Stomach smooth muscle (tissue), 2 donors: ENCODE measurements around the gene REELD1.

ENCODE experiments used
- H3K27ac ChIP-seq: one replicate; pipeline ENCODE4 v1.7.0; 2013; ENCODE audit warnings: mild to moderate bottlenecking, low read length, inconsistent platforms
- H3K27me3 ChIP-seq, 2 donors: one replicate each; pipeline ENCODE4 v1.7.0; 2013; ENCODE audit warnings: low read length in 2 of 2; ENCODE audit not compliant: insufficient read depth in 2 of 2, control insufficient read depth in 1 of 2
- H3K36me3 ChIP-seq, 2 donors: one replicate each; pipeline ENCODE4 v1.7.0; 2013; ENCODE audit warnings: low read length in 2 of 2; ENCODE audit not compliant: control insufficient read depth in 2 of 2, insufficient read depth in 2 of 2
- H3K4me1 ChIP-seq: one replicate; pipeline ENCODE4 v1.7.0; 2013; ENCODE audit warnings: low read length; ENCODE audit not compliant: control insufficient read depth, insufficient read depth
- H3K4me3 ChIP-seq, 2 donors: one replicate each; pipeline ENCODE4 v1.7.0; 2013; ENCODE audit warnings: low read length in 2 of 2
- H3K9ac ChIP-seq, 2 donors: one replicate each; pipeline ENCODE4 v1.7.0; 2013; ENCODE audit warnings: low read length in 2 of 2, mild to moderate bottlenecking in 1 of 2
- H3K9me3 ChIP-seq, 2 donors: one replicate each; pipeline ENCODE4 v1.7.0; 2013; ENCODE audit warnings: low read length in 2 of 2; ENCODE audit not compliant: control insufficient read depth in 2 of 2
- donor health status: healthy.
- donor health status: Pancreatic carcinoma.

The REELD1 gene

GRCh38 chr4:146244496-146244895 is 30.2 kb downstream of the REELD1 start:
- no peak overlapping the region for H3K4me3 ChIP-seq
- no peak overlapping the region for H3K9ac ChIP-seq
- peaks cover 33% of the 10 kb centered on the region for H3K4me1 ChIP-seq
- no peaks in the 10 kb centered on the region for H3K27me3 ChIP-seq
- H3K9me3 ChIP-seq, result no peaks in the 10 kb centered on the region
- no peak overlapping the region for H3K27ac ChIP-seq
- no peaks in the 10 kb centered on the region for H3K36me3 ChIP-seq

DNA sequence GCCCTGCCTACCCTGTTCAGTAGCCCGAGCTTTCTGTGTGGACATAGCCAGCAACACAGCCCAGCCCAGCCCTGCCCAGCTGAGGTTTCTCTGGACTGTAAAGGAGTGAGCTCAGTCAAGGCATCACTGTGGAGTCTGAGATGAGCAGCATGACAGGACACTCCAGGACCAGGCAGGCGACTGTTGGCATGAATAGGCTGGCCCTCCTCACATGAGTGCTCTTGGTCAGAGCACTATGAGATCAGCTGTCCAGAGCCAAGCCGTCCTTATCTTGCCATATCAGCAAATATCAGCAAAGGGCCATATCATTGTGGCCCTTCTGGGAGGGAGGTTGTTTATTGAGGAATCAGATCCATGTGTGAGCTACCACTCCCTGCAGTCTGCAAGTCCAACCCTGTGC is 30.9 kb downstream of the REELD1 start:
- H3K27me3 ChIP-seq, result no peaks in the 10 kb centered on the region
- no peak overlapping the region for H3K27ac ChIP-seq
- H3K9me3 ChIP-seq, result no peaks in the 10 kb centered on the region
- peaks cover 33% of the 10 kb centered on the region for H3K4me1 ChIP-seq
- no peaks in the 10 kb centered on the region for H3K36me3 ChIP-seq
- no peak overlapping the region for H3K9ac ChIP-seq
- no peak overlapping the region for H3K4me3 ChIP-seq

DNA sequence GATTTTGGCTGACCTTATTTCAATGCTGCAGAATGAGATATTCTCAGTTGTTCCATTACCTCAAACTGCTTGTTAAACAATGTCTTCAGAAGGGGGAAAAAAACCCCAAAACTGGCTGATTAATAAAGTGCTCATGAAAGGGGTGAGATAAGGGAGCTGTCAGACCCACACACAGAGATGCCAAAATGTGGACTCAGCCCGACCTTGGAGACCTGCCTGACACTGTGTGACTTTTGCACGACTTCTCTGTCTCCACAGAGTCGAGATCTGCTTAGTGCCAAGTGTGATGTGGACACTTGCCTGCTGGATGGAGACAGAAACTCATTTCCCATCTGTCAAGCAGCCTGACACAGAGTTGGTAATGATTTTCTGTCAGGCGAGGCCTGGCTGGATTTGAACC is 31.5 kb downstream of the REELD1 start:
- no peaks in the 10 kb centered on the region for H3K27me3 ChIP-seq
- H3K9ac ChIP-seq, result no peak overlapping the region
- no peak overlapping the region for H3K27ac ChIP-seq
- H3K4me1 ChIP-seq, result peaks cover 33% of the 10 kb centered on the region
- no peak overlapping the region for H3K4me3 ChIP-seq
- no peaks in the 10 kb centered on the region for H3K36me3 ChIP-seq
- no peaks in the 10 kb centered on the region for H3K9me3 ChIP-seq

GRCh38 chr4:146246381-146246780 is 32.0 kb downstream of the REELD1 start:
- no peak overlapping the region for H3K9ac ChIP-seq
- H3K27me3 ChIP-seq, result no peaks in the 10 kb centered on the region
- no peaks in the 10 kb centered on the region for H3K36me3 ChIP-seq
- no peaks in the 10 kb centered on the region for H3K9me3 ChIP-seq
- H3K4me3 ChIP-seq, result no peak overlapping the region
- H3K4me1 ChIP-seq, result peaks cover 31% of the 10 kb centered on the region
- H3K27ac ChIP-seq, result no peak overlapping the region

DNA sequence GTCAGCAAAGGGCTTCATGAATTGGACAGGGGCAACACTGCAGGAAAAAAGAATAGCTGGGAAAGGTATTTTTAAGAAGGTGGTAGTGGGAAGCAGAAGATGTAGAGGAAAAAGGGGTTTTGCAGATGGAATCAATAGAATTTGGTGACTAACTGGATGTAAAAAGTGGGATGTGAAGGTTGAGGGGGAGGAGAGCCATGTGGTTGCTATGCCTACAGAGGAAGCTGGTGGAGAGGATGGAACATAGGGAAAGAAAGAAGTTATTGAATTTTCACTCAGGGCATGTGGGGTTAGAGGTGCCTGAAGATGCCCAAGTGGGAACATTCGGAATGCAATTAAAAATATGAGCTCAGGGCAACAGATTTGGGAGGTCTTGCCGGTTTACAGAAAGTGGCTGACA is 33.0 kb downstream of the REELD1 start:
- Histone ChIP-seq H3K27ac (no peak overlapping the region), H3K9ac (no peak overlapping the region), H3K36me3 (no peaks in the 10 kb centered on the region), H3K27me3 (no peaks in the 10 kb centered on the region), H3K9me3 (no peaks in the 10 kb centered on the region), H3K4me3 (no peak overlapping the region), H3K4me1 (peaks cover 25% of the 10 kb centered on the region)

DNA sequence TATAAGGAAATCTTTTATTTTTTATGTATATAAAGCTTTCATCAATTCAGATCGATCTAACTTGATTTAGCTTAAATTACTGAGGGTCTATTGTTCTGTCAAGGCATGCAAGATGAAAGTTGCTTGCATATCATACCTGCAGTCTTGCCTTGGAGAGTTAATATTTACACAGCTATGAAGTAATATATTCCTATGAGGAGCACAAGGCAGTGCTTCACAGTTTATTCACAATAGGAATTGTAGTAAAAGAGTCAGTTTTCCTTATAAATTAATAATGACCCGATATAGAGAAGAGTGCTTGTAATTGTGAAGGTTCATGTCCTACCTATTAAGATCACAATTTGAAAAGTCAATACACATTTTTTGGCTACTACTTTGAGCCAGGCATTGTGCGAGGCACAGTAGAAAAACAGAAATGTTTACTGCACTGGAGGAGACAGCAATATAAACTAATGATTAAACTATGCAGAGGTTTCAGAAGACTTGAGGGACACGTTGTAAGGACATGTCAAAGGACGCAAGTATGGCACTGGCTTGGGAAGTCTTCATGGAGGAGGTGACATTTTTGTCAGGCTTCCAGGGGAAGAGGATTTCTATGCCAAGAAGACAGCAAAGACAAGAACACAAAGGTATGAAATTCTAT is 38.8 kb downstream of the REELD1 start:
- Histone ChIP-seq H3K36me3 (no peaks in the 10 kb centered on the region), H3K27ac (no peak overlapping the region), H3K4me3 (no peak overlapping the region), H3K9me3 (no peaks in the 10 kb centered on the region), H3K4me1 (no peaks in the 10 kb centered on the region), H3K9ac (no peak overlapping the region), H3K27me3 (no peaks in the 10 kb centered on the region)

DNA sequence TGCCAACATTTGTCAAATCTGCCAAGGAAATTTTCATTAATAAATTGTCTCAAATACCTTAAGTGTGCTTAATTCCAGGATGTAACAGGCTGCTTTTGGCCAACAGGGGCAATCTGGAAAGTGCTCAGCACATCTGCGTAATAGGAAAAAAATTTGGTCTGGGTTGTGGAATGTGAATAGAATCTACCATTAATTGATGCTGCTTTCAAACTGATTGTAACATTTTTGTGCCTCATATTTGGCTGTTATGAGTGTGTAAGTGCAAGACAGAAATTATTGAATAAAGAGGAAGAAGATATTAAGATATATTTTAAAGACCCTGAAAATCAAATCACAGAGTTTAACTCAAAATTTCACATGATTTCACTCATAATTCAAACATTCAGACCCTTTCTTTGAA is 41.1 kb downstream of the REELD1 start:
- Histone ChIP-seq H3K27ac (no peak overlapping the region), H3K36me3 (peaks cover 0 to 4% of the 10 kb centered on the region in 2 donors), H3K4me1 (no peaks in the 10 kb centered on the region), H3K9me3 (no peaks in the 10 kb centered on the region), H3K4me3 (no peak overlapping the region), H3K27me3 (no peaks in the 10 kb centered on the region), H3K9ac (no peak overlapping the region)

GRCh38 chr4:146255874-146256273 is 41.5 kb downstream of the REELD1 start:
- Histone ChIP-seq H3K9me3 (no peaks in the 10 kb centered on the region), H3K27ac (no peak overlapping the region), H3K9ac (no peak overlapping the region), H3K4me1 (no peaks in the 10 kb centered on the region), H3K4me3 (no peak overlapping the region), H3K36me3 (peaks cover 0 to 4% of the 10 kb centered on the region in 2 donors), H3K27me3 (no peaks in the 10 kb centered on the region)

- no peak overlapping the region for H3K4me3 ChIP-seq
- H3K4me1 ChIP-seq, result no peaks in the 10 kb centered on the region
- no peak overlapping the region for H3K27ac ChIP-seq
- no peak overlapping the region for H3K9ac ChIP-seq
- no peaks in the 10 kb centered on the region for H3K27me3 ChIP-seq
- H3K9me3 ChIP-seq, result no peaks in the 10 kb centered on the region
- peaks cover 0 to 4% of the 10 kb centered on the region in 2 donors for H3K36me3 ChIP-seq
Measured at GRCh38 chr4:146256328-146256727, 42.0 kb downstream of the REELD1 start.

GRCh38 chr4:146257511-146257910 is 43.2 kb downstream of the REELD1 start:
- Histone ChIP-seq H3K27ac (no peak overlapping the region), H3K4me1 (no peaks in the 10 kb centered on the region), H3K9ac (no peak overlapping the region), H3K36me3 (peaks cover 0 to 4% of the 10 kb centered on the region in 2 donors), H3K27me3 (no peaks in the 10 kb centered on the region), H3K9me3 (no peaks in the 10 kb centered on the region), H3K4me3 (no peak overlapping the region)

DNA sequence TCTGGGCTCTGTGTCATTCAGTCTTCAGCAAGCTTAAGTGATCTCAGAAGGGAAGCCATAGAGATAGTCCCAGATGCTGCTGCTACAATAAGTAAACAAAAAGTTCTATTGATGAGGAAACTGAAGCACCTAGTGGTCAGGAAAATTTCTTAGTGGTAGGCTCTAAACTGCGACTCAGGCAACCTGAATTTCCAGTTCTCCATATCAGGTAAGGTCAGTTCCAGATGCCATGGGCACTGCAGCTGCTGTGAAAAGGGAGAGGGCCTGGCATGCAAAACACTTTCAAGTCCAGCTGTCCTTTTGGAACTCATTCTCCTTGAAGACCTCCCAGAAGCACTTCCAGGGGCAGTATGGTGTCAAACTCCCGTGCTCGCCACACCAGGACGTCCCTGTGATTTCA is 46.2 kb downstream of the REELD1 start:
- Histone ChIP-seq H3K36me3 (peaks cover 0 to 7% of the 10 kb centered on the region in 2 donors), H3K4me3 (no peak overlapping the region), H3K4me1 (no peaks in the 10 kb centered on the region), H3K9ac (no peak overlapping the region), H3K27me3 (no peaks in the 10 kb centered on the region), H3K9me3 (no peaks in the 10 kb centered on the region), H3K27ac (no peak overlapping the region)
